Raji (cell line): ENCODE measurements around the gene TFAP2E.

ENCODE experiments used
- POLR2A ChIP-seq: IDR thresholded peaks from 2 replicates; pipeline ENCODE4 v1.6.1; 2011; ENCODE audit warnings: low read depth, low read length, control low read depth; ENCODE audit not compliant: insufficient read depth

The TFAP2E gene

GRCh38 chr1:35561972-35562680 lies 11.0 kb upstream of the TFAP2E start:
- TF ChIP-seq POLR2A, result no peak

GRCh38 chr1:35563166-35563565 lies 9.9 kb upstream of the TFAP2E start:
- no peak for TF ChIP-seq POLR2A

GRCh38 chr1:35564037-35564883 lies 8.9 kb upstream of the TFAP2E start:
- TF ChIP-seq POLR2A, result no peak

- TF ChIP-seq POLR2A, result no peak
These were observed 8.0 kb upstream of the TFAP2E start for GRCh38 chr1:35564884-35565741.

GRCh38 chr1:35565742-35566133 lies 7.4 kb upstream of the TFAP2E start:
- no peak for TF ChIP-seq POLR2A

- no peak for TF ChIP-seq POLR2A
These were observed 5.1 kb upstream of the TFAP2E start for GRCh38 chr1:35567947-35568558.

GRCh38 chr1:35568975-35569395 lies 4.1 kb upstream of the TFAP2E start:
- TF ChIP-seq POLR2A, result no peak

- no peak for TF ChIP-seq POLR2A
These were observed 3.2 kb upstream of the TFAP2E start for GRCh38 chr1:35569936-35570335.

- no peak for TF ChIP-seq POLR2A
These were observed 2.5 kb upstream of the TFAP2E start for GRCh38 chr1:35570589-35571137.

GRCh38 chr1:35571263-35571662 lies 1.9 kb upstream of the TFAP2E start:
- TF ChIP-seq POLR2A, result no peak

- TF ChIP-seq POLR2A, result no peak
These were observed 818 bp upstream of the TFAP2E start for GRCh38 chr1:35572296-35572695.

- TF ChIP-seq POLR2A, result no peak
These were observed 1.1 kb downstream of the TFAP2E start for GRCh38 chr1:35574125-35574654.

- no peak for TF ChIP-seq POLR2A
These were observed 1.7 kb downstream of the TFAP2E start for GRCh38 chr1:35574655-35575415.
